Erythroblast (primary cell): ENCODE results near the gene VPS39.
A peak's percentile ranks its signal among the peaks of the same experiment; 100 is the strongest.
"Not testable (repeated sequence)": the region's sequence is repeated elsewhere in the genome, so short reads cannot be mapped to it uniquely, and the experiment has no call there.

ENCODE experiments used
- DNase-seq, 2 experiments: peaks; one replicate each; lab custom pipeline; 2025; lab: John Stamatoyannopoulos, UW
- GATA1 ChIP-seq: IDR thresholded peaks from 2 replicates; pipeline ENCODE4 v1.6.1; 2011; ENCODE audit warnings: low read depth, mild to moderate bottlenecking, control low read depth, low read length, moderate library complexity
- POLR2A ChIP-seq: IDR thresholded peaks from 2 replicates; pipeline ENCODE4 v1.6.1; 2011; ENCODE audit warnings: mild to moderate bottlenecking, low read length

The VPS39 gene

GRCh38 chr15:42207674-42208579, at the start of gene VPS39:
Gene VPS39 (minus strand): TSS chr15:42208304. CDS start chr15:42208153, 151 bp downstream.
- TF ChIP-seq GATA1 (no peak), POLR2A (peak; percentile 86)
- peak; percentile 86 to 87 for DNase-seq

GRCh38 chr15:42253300-42253699, 45.2 kb upstream of the VPS39 start:
- TF ChIP-seq GATA1: no peak
- TF ChIP-seq POLR2A: no peak
- DNase-seq: no peak

- TF ChIP-seq POLR2A (no peak), GATA1 (no peak)
- DNase-seq: no peak
These were observed 32.7 kb upstream of the VPS39 start for GRCh38 chr15:42240823-42241222.

- TF ChIP-seq POLR2A: no peak
- TF ChIP-seq GATA1: no peak
- DNase-seq: no peak
These were observed 31.6 kb upstream of the VPS39 start for GRCh38 chr15:42239528-42240182.

GRCh38 chr15:42233107-42233506, 25.0 kb upstream of the VPS39 start:
- TF ChIP-seq GATA1: no peak
- no peak for TF ChIP-seq POLR2A
- DNase-seq: no peak

- no peak for DNase-seq
- TF ChIP-seq GATA1 (no peak), POLR2A (no peak)
These were observed 24.5 kb upstream of the VPS39 start for GRCh38 chr15:42232606-42233005.

GRCh38 chr15:42231088-42231487, 23.0 kb upstream of the VPS39 start:
- no peak for TF ChIP-seq POLR2A
- DNase-seq: no peak

GRCh38 chr15:42228981-42229380, 20.9 kb upstream of the VPS39 start:
- not testable (repeated sequence) for DNase-seq

GRCh38 chr15:42228036-42228435, 19.9 kb upstream of the VPS39 start:
- no peak for DNase-seq
- TF ChIP-seq GATA1 (no peak), POLR2A (no peak)

GRCh38 chr15:42226648-42227047, 18.5 kb upstream of the VPS39 start:
- TF ChIP-seq POLR2A (no peak), GATA1 (no peak)
- no peak for DNase-seq

GRCh38 chr15:42220216-42220615, 12.1 kb upstream of the VPS39 start:
- TF ChIP-seq GATA1 (no peak), POLR2A (no peak)
- DNase-seq: no peak

- DNase-seq: no peak
- no peak for TF ChIP-seq POLR2A
- TF ChIP-seq GATA1: no peak
These were observed 11.0 kb upstream of the VPS39 start for GRCh38 chr15:42218953-42219592.

GRCh38 chr15:42217568-42217967, 9.5 kb upstream of the VPS39 start:
- TF ChIP-seq GATA1: no peak
- TF ChIP-seq POLR2A: no peak
- DNase-seq: no peak
